GM12878 (cell line): Measurements from ENCODE around the gene AIG1. TPM values are rescaled to one million over a fixed set of nuclear protein-coding genes. Genes with fewer than 3 reads are reported as not detected.

ENCODE experiments used
- ATAC-seq: fragments of 200-7000 bp; cut with Tn5 transposase; 3 replicates; pipeline ENCODE4 v1.9.1; 2020; ENCODE audit warnings: mild to moderate bottlenecking, moderate library complexity
- BruUV-seq: library from RNA; stranded (reverse); fragments of 400-500 nt; replicated peaks from 2 replicates; lab custom pipeline; 2021; lab: Mats Ljungman, UMichigan
- CTCF ChIA-PET: fragments of 300-600 bp; sonication (Branson Sonifier 250); formaldehyde crosslinking; extraction: SDS; loops from one replicate; lab custom pipeline; 2021; ENCODE audit warnings: inconsistent platforms; lab: Yijun Ruan, JAX
- POLR2A ChIA-PET: fragments of 350-600 bp; formaldehyde crosslinking; extraction: SDS; loops from one replicate; lab custom pipeline; 2021; ENCODE audit warnings: inconsistent platforms; lab: Charles Lee
- RAD21 ChIA-PET: fragments of 300-600 bp; sonication (Branson Sonifier 250); formaldehyde crosslinking; loops from one replicate; lab custom pipeline; 2023; ENCODE audit warnings: antibody characterized with exemption; ENCODE audit not compliant: unreplicated experiment; lab: Charles Lee
- SMC1A ChIA-PET: fragments of 300-600 bp; sonication (Branson Sonifier 250); formaldehyde crosslinking; loops from one replicate; lab custom pipeline; 2023; ENCODE audit not compliant: unreplicated experiment, uncharacterized antibody; lab: Charles Lee
- DNase-seq: peaks from one replicate; pipeline ENCODE4 v3.0.0-alpha.2; 2011; ENCODE audit warnings: low read depth, low spot score
- FAIRE-seq: peaks from 3 replicates; lab custom pipeline; 2011; peaks lifted over from hg19 to GRCh38; lab: Jason Lieb, UNC
- H2AFZ ChIP-seq: 2 replicates; pipeline ENCODE4 v1.6.0; 2011; ENCODE audit warnings: low read depth, low read length, control low read depth; ENCODE audit not compliant: control insufficient read depth
- H3K27ac ChIP-seq: 2 replicates; pipeline ENCODE4 v1.5.1; 2011; ENCODE audit warnings: control low read depth; ENCODE audit not compliant: control insufficient read depth, insufficient read depth
- H3K27me3 ChIP-seq, 2 experiments: replicated peaks in 1 of 2; 2 replicates each; pipeline versions ENCODE4 v1.6.0 to v1.6.1; 2011; ENCODE audit warnings: low read length in 1 of 2; ENCODE audit not compliant: control insufficient read depth in 2 of 2, insufficient read depth in 2 of 2
- H3K36me3 ChIP-seq, 2 experiments: 2 replicates each; pipeline ENCODE4 v1.5.1; 2011; ENCODE audit warnings: low read length in 1 of 2; ENCODE audit not compliant: control insufficient read depth in 2 of 2, insufficient read depth in 2 of 2
- H3K4me1 ChIP-seq: 2 replicates; pipeline ENCODE4 v1.6.1; 2011; ENCODE audit warnings: mild to moderate bottlenecking, low read length, moderate library complexity, mixed read lengths; ENCODE audit not compliant: control insufficient read depth, insufficient read depth
- H3K4me2 ChIP-seq: 2 replicates; pipeline ENCODE4 v1.6.0; 2011; ENCODE audit warnings: control low read depth; ENCODE audit not compliant: control insufficient read depth, insufficient read depth
- H3K4me3 ChIP-seq: fragments of 200-600 bp; sonication (generic); 2 replicates; pipeline ENCODE4 v1.5.1; 2016
- H3K79me2 ChIP-seq: 2 replicates; pipeline ENCODE4 v1.6.0; 2011; ENCODE audit warnings: low read length; ENCODE audit not compliant: control insufficient read depth, insufficient read depth
- H3K9ac ChIP-seq: 2 replicates; pipeline ENCODE4 v1.8.0; 2011; ENCODE audit warnings: low read length, control low read depth, mixed read lengths; ENCODE audit not compliant: control insufficient read depth, insufficient read depth
- H3K9me3 ChIP-seq: replicated peaks from 3 replicates; pipeline ENCODE4 v1.5.1; 2011; ENCODE audit warnings: mild to moderate bottlenecking, low read length; ENCODE audit not compliant: control insufficient read depth, insufficient read depth
- H4K20me1 ChIP-seq: 2 replicates; pipeline ENCODE4 v1.6.0; 2011; ENCODE audit not compliant: control insufficient read depth, insufficient read depth
- ASH2L ChIP-seq: fragments of 300-600, 200-600 bp; sonication (generic); IDR thresholded peaks from 2 replicates; pipeline ENCODE4 v1.6.1; 2017; ENCODE audit warnings: low read depth, mild to moderate bottlenecking, borderline replicate concordance
- BACH1 ChIP-seq: fragments of 450-650 bp; IDR thresholded peaks from 2 replicates; pipeline ENCODE4 v1.6.1; 2017; ENCODE audit warnings: mild to moderate bottlenecking, borderline replicate concordance
- BCL11A ChIP-seq: IDR thresholded peaks from 2 replicates; pipeline ENCODE4 v1.6.1; 2011; ENCODE audit warnings: low read depth, low read length
- DPF2 ChIP-seq: fragments of 450-650 bp; IDR thresholded peaks from 2 replicates; pipeline ENCODE4 v1.6.1; 2017; ENCODE audit warnings: mild to moderate bottlenecking
- FOXK2 ChIP-seq: fragments of 450-650 bp; IDR thresholded peaks from 2 replicates; pipeline ENCODE4 v1.6.1; 2017; ENCODE audit warnings: mild to moderate bottlenecking, moderate library complexity
- HDAC6 ChIP-seq: fragments of 200-600 bp; sonication (generic); IDR thresholded peaks from one replicate; pipeline ENCODE4 v1.8.0; 2017; ENCODE audit warnings: antibody characterized with exemption; ENCODE audit not compliant: unreplicated experiment
- HDGF ChIP-seq: fragments of 450-650 bp; IDR thresholded peaks from 2 replicates; pipeline ENCODE4 v1.6.1; 2016; ENCODE audit warnings: antibody characterized with exemption
- JUNB ChIP-seq: IDR thresholded peaks from 2 replicates; pipeline ENCODE4 v1.6.1; 2016; ENCODE audit warnings: antibody characterized with exemption, mild to moderate bottlenecking
- NFYA ChIP-seq: IDR thresholded peaks from 2 replicates; pipeline ENCODE4 v1.6.1; 2011; ENCODE audit warnings: low read depth, mild to moderate bottlenecking, low read length, improper control_type of control experiment, borderline replicate concordance
- NR2C2 ChIP-seq: IDR thresholded peaks from 2 replicates; pipeline ENCODE4 v1.6.1; 2011; ENCODE audit warnings: borderline replicate concordance, low read depth; ENCODE audit not compliant: control insufficient read depth, insufficient read length
- SMAD1 ChIP-seq: fragments of 450-650 bp; IDR thresholded peaks from 2 replicates; pipeline ENCODE4 v1.6.1; 2018; ENCODE audit warnings: mild to moderate bottlenecking, low read depth; ENCODE audit not compliant: partially characterized antibody
- SMAD5 ChIP-seq: IDR thresholded peaks from 2 replicates; pipeline ENCODE4 v1.6.1; 2016; ENCODE audit warnings: antibody characterized with exemption, low read depth
- SREBF1 ChIP-seq: IDR thresholded peaks from 2 replicates; pipeline ENCODE4 v1.6.1; 2012; ENCODE audit warnings: mild to moderate bottlenecking, low read length
- TBL1XR1 ChIP-seq: IDR thresholded peaks from 2 replicates; pipeline ENCODE4 v1.6.1; 2012; ENCODE audit warnings: low read depth, low read length, improper control_type of control experiment
- ZNF384 ChIP-seq: IDR thresholded peaks from 2 replicates; pipeline ENCODE4 v1.6.1; 2012; ENCODE audit warnings: low read depth, mild to moderate bottlenecking, low read length, improper control_type of control experiment, borderline replicate concordance
- WGBS: methylation state at CpG from one replicate; pipeline ENCODE4 v1.1.6; 2016; ENCODE audit warnings: low lambda C conversion rate; ENCODE audit not compliant: insufficient replicate concordance, insufficient coverage; ENCODE audit errors: missing lambda C conversion rate; 5-methylcytosine and 5-hydroxymethylcytosine counted together
- in situ Hi-C: fragments of 300-500 bp; cut with MboI; formaldehyde crosslinking; loops from 9 replicates; pipeline ENCODE4 v1.14.3; 2018; ENCODE audit warnings: mixed read lengths
- intact Hi-C: fragments of 100-400 bp; cut with micrococcal nuclease; formaldehyde crosslinking; loops from one replicate; pipeline ENCODE4 v1.14.2; 2022; ENCODE audit not compliant: unreplicated experiment
- polyA plus RNA-seq, 11 experiments: library from polyadenylated mRNA; depleted of rRNA in 4 of 11; unstranded in 6 of 11; stranded (reverse) in 5 of 11; fragments of >200 nt; fragmentation: Nextera tagmentation in 4 of 11; fragmentation: Illumina TruSeq in 1 of 11; extraction: Ambion mirVana in 4 of 11; extraction: Trizol in 1 of 11; gene quantifications; 1 replicate in 1 of 11; 2 replicates in 10 of 11; pipeline versions ENCODE4 v1.2.1 to v1.2.3, GENCODE V29; 2011 to 2016; ENCODE audit warnings: inconsistent platforms in 2 of 11, missing spikeins in 2 of 11, low read depth in 1 of 11
- total RNA-seq, 4 experiments: library from RNA; depleted of rRNA in 3 of 4; stranded (reverse); fragments of >200 nt in 3 of 4; fragmentation: Illumina TruSeq in 1 of 4; extraction: Trizol in 1 of 4; gene quantifications; 2 replicates each; pipeline versions ENCODE4 v1.2.1 to v1.2.3, GENCODE V29; 2013 to 2021
- TF ChIP-seq, protein P1 (sequence below): IDR thresholded peaks from 2 replicates; pipeline ENCODE4 v1.6.1; 2011; ENCODE audit warnings: borderline replicate concordance, low read depth, mild to moderate bottlenecking, moderate library complexity, low read length; ENCODE audit not compliant: insufficient read depth, poor library complexity, severe bottlenecking
- TF ChIP-seq, protein P2 (sequence below): IDR thresholded peaks from 2 replicates; pipeline ENCODE4 v1.6.1; 2012; ENCODE audit warnings: low read length, inconsistent platforms

The AIG1 gene
- total and polyA plus RNA-seq, 10 of the 15 experiments (the other 5 are each of a cell fraction or from before 2014, with no cell fraction given) = 27.0 to 74.5 (median 36.4) TPM

DNA sequence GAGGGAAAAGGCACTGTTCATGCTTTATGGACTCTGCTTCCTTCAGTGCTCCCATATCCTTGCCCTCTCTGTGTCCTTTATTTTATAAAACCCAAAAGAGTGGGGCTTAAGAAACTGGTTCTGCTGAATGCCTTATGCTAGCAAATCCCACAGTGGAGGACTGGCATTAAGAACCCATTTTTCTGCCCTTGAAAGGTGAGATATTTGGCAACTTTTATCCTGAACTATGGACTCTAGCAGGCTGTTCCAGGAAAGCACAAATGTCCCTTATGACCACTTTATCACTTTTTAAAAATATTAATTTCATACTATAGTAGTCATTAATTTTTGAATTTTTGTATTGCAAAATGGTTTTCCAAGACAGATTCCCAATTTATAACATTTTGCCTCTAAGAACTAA, 296.5 kb downstream of the AIG1 start:
- Histone ChIP-seq H3K36me3 (no peaks in the 10 kb centered on the region), H3K9me3 (no peaks in the 10 kb centered on the region), H3K4me1 (no peaks in the 10 kb centered on the region), H3K9ac (no peak overlapping the region), H3K27ac (no peak overlapping the region), H3K4me2 (no peak overlapping the region), H3K4me3 (no peak overlapping the region), H3K27me3 (no peaks in the 10 kb centered on the region), H2AFZ (no peak overlapping the region), H4K20me1 (no peaks in the 10 kb centered on the region), H3K79me2 (no peaks in the 10 kb centered on the region)
- FAIRE-seq (no peak), ATAC-seq (no peak), DNase-seq (no peak)
- POLR2A ChIA-PET = no interaction called here
- SMC1A ChIA-PET = interaction anchor here (0.8 kb wide), 1 partner anchor 13 kb away, joined by 3 read pairs; no protein-coding TSS in a partner anchor
- CTCF ChIA-PET = no interaction called here
- BruUV-seq = no TSS peak
- RAD21 ChIA-PET = no interaction called here
- in situ Hi-C loops (no loop called here), intact Hi-C loops (no loop called here)
- TF ChIP-seq ASH2L (no peak), BACH1 (no peak), NR2C2 (no peak), ZNF384 (no peak)

DNA sequence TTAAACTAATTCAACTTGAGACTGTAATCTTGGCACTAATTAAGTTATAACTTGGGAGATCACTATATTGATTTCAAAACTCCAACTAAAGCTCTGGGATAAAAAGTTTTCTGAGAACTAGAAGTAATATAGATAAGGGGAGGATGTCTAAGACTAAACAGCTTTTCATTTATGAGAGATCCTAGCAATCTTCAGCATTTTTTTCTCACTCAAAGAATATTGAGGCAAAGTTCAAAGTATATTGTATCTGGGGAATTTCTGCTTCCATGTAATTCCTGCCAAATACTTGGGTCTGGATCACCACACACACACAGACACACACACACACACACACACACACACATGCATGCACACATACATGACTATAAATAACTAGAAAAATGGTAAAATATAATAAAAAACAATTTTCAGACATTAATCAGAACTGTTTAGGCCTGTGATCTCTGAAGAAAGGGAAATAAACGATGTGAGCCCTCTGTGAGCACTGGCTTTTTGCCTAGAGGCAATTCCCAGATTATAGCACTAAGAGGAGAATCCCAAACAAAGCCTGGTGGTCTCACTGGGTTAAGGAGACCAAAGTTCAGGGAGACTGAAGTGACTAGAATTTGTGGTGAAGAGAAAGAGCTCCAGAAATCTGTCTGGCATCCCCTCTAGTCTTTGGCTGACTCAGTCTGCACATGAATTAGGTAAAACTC, 297.0 kb downstream of the AIG1 start:
- no peak overlapping the region for H3K4me2 ChIP-seq
- no peaks in the 10 kb centered on the region for H4K20me1 ChIP-seq
- H3K27me3 ChIP-seq = no peaks in the 10 kb centered on the region
- H2AFZ ChIP-seq = no peak overlapping the region
- 0% methylated on average over 1 of the region's 1 CpG for WGBS
- H3K9me3 ChIP-seq = no peaks in the 10 kb centered on the region
- CTCF ChIA-PET = no interaction called here
- POLR2A ChIA-PET = no interaction called here
- no peaks in the 10 kb centered on the region for H3K36me3 ChIP-seq
- no peak overlapping the region for H3K4me3 ChIP-seq
- ATAC-seq (no peak), FAIRE-seq (no peak), DNase-seq (no peak)
- no peak overlapping the region for H3K9ac ChIP-seq
- SMC1A ChIA-PET = interaction anchor here (0.8 to 1.4 kb wide), 3 partner anchors 10 to 20 kb away, joined by 3 read pairs; no protein-coding TSS in a partner anchor
- no peak overlapping the region for H3K27ac ChIP-seq
- no peaks in the 10 kb centered on the region for H3K79me2 ChIP-seq
- in situ Hi-C loops = no loop called here
- no peaks in the 10 kb centered on the region for H3K4me1 ChIP-seq
- intact Hi-C loops = no loop called here
- BruUV-seq = no TSS peak
- RAD21 ChIA-PET = no interaction called here
- TF ChIP-seq TBL1XR1 (no peak), NFYA (no peak), FOXK2 (no peak), SMAD5 (no peak), BCL11A (no peak), SREBF1 (no peak), SMAD1 (no peak), HDGF (no peak), NR2C2 (no peak), DPF2 (no peak), JUNB (no peak), HDAC6 (no peak)
- TF ChIP-seq, protein P1, sequence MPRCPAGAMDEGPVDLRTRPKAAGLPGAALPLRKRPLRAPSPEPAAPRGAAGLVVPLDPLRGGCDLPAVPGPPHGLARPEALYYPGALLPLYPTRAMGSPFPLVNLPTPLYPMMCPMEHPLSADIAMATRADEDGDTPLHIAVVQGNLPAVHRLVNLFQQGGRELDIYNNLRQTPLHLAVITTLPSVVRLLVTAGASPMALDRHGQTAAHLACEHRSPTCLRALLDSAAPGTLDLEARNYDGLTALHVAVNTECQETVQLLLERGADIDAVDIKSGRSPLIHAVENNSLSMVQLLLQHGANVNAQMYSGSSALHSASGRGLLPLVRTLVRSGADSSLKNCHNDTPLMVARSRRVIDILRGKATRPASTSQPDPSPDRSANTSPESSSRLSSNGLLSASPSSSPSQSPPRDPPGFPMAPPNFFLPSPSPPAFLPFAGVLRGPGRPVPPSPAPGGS = no peak
- TF ChIP-seq, protein P2, sequence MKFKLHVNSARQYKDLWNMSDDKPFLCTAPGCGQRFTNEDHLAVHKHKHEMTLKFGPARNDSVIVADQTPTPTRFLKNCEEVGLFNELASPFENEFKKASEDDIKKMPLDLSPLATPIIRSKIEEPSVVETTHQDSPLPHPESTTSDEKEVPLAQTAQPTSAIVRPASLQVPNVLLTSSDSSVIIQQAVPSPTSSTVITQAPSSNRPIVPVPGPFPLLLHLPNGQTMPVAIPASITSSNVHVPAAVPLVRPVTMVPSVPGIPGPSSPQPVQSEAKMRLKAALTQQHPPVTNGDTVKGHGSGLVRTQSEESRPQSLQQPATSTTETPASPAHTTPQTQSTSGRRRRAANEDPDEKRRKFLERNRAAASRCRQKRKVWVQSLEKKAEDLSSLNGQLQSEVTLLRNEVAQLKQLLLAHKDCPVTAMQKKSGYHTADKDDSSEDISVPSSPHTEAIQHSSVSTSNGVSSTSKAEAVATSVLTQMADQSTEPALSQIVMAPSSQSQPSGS = no peak
